Subcutaneous adipose tissue (tissue), 4 donors: ENCODE measurements around the gene B4GALNT4. TPM values are rescaled to one million over a fixed set of nuclear protein-coding genes. Genes with fewer than 3 reads are reported as not detected.

Experiments used
- CTCF ChIP-seq: fragments of 450-650 bp; IDR thresholded peaks from one replicate; pipeline ENCODE4 v1.5.1; 2016; ENCODE audit warnings: low read depth, mild to moderate bottlenecking, control low read depth, antibody characterized with exemption, moderate library complexity
- total RNA-seq, 4 donors: library from RNA; depleted of rRNA; stranded (reverse); fragments of >200 nt; gene quantifications; one replicate each; pipeline ENCODE4 v1.1.0, GENCODE V29; 2016

B4GALNT4 gene
- total RNA-seq, 4 donors from 2014 or later, result 0.22 TPM; not detected in 3

GRCh38 chr11:342328-342727, 27.0 kb upstream of the B4GALNT4 start:
- TF ChIP-seq CTCF, result no peak

GRCh38 chr11:344836-345578, 24.3 kb upstream of the B4GALNT4 start:
- no peak for TF ChIP-seq CTCF

- no peak for TF ChIP-seq CTCF
These were observed 22.8 kb upstream of the B4GALNT4 start for GRCh38 chr11:346529-346928.

GRCh38 chr11:350723-351255, 18.5 kb upstream of the B4GALNT4 start:
- TF ChIP-seq CTCF, result no peak

GRCh38 chr11:351411-351810, 17.9 kb upstream of the B4GALNT4 start:
- no peak for TF ChIP-seq CTCF

- no peak for TF ChIP-seq CTCF
These were observed 16.8 kb upstream of the B4GALNT4 start for GRCh38 chr11:352456-353031.

- TF ChIP-seq CTCF, result no peak
These were observed 16.0 kb upstream of the B4GALNT4 start for GRCh38 chr11:353179-353873.
